ENCODE measurements around the gene TMEM145.
"Not testable (repeated sequence)": the region's sequence is repeated elsewhere in the genome, so short reads cannot be mapped to it uniquely, and the experiment has no call there.

TMEM145 gene

GRCh38 chr19:42334697-42335373 lies 21.7 kb downstream of the TMEM145 start:
- no peak for DNase-seq (ENCODE audit: low read depth, low spot score)

GRCh38 chr19:42335374-42335936 lies 22.3 kb downstream of the TMEM145 start:
- DNase-seq (ENCODE audit: low read depth, low spot score): no peak

DNA sequence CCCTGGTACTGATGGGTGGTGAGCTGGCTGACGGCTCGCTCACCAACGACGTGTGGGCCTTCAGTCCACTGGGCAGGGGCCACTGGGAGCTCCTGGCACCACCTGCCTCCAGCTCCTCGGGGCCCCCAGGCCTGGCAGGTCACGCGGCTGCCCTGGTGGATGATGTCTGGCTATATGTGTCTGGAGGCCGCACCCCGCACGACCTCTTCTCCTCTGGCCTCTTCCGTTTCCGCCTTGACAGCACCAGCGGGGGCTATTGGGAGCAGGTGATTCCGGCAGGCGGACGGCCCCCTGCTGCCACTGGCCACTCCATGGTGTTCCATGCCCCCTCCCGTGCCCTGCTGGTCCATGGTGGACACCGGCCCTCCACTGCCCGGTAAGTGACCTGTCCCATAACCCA lies 22.9 kb downstream of the TMEM145 start:
- no peak for DNase-seq (ENCODE audit: low read depth, low spot score)

DNA sequence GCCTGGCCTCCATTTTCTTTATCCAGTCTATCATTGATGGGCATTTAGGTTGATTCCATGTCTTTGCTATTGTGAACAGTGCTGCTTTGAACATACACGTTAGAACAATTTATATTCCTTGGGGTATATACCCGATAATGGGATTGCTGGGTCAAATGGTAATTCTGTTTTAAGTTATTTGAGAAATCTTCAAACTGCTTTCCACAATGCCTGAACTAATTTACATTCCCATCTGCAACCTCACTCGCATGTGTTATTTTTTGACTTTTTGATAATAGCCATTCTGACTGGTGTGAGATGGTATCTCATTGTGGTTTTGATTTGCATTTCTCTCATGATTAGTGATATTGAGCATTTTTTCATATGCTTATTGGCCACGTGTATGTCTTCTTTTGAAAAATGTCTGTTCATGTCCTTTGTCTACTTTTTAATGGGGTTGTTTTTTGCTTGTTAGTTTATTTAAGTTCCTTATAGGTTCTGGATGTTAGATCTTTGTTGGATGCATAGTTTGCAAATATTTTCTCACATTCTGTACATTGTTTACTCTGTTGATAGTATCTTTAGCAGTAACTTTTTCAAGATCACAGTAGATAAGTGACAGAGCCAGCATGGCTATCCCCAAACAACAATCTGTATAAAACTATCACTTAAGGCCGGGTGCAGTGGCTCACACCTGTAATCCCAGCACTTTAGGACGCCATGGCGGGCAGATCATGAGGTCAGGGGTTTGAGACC lies 26.2 kb downstream of the TMEM145 start:
- not testable (repeated sequence) for DNase-seq (ENCODE audit: low read depth, low spot score)

DNA sequence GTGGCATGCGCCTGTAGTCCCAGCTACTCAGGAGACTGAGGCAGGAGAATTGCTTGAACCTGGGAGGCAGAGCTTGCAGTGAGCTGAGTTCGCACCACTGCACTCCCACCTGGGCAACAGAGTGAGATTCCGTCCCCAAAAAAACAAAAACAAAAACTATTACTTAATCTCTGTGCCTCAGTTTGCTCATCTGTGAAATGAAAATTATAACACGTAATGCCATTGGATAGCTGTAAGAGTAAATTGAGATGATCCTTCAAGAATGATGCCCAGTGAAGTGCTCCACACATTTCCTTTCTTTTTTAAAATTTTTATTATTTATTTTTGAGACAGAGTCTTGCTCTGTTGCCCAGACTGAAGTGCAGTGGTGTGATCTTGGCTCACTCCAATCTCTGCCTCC lies 26.8 kb downstream of the TMEM145 start:
- not testable (repeated sequence) for DNase-seq (ENCODE audit: low read depth, low spot score)

DNA sequence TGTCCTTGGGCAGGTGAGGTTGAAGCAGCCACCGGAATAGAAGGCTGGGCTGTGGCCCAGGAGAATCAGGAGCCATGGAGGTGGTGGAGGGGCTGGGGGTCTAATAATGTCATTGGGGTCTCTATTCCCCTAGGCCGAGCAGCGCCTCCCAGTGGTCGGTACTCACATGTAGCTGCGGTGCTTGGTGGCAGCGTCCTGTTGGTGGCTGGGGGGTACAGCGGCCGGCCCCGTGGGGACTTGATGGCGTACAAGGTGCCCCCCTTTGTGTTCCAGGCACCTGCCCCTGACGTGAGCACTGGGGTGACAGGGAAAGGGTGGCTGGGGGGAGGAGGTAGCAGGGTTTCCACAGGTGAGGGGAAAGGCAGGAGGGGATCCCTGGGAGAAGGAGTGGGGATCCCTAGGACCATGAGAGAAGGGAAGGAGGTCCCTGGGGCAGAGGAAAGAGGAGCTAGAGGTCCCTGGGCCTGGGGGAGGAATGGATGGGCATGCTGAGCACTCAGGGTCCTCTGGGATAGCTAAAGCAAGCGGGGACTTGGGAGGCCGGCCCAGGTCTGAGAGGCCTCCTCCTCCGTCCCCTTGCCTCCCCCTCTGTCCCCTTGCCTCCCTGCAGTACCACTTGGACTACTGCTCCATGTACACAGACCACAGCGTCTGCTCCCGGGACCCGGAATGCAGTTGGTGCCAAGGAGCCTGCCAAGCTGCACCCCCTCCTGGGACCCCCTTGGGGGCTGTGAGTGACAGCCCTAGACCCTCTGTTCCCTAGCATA lies 30.4 kb downstream of the TMEM145 start:
- DNase-seq (ENCODE audit: low read depth, low spot score): no peak

DNA sequence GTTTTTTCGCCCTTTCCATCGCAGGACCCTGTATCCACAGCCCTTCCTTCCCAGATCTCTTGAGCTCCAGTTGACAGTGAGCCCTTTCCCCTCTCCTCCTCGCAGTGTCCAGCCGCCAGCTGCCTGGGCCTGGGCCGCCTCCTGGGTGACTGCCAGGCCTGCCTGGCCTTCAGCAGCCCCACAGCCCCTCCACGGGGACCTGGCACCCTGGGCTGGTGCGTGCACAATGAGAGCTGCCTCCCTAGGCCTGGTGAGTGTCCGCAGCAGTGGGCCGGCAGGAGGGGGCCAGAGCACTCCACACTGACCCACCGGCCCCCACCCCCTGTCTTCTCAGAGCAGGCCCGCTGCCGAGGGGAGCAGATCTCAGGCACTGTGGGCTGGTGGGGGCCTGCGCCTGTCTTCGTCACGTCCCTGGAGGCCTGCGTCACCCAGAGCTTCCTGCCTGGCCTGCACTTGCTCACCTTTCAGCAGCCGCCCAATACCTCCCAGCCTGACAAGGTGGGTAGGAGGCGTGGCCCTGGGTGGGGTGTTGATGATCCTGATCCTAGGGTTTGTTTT lies 31.3 kb downstream of the TMEM145 start:
- DNase-seq (ENCODE audit: low read depth, low spot score): no peak

GRCh38 chr19:42345191-42345812 lies 32.2 kb downstream of the TMEM145 start:
- no peak for DNase-seq (ENCODE audit: low read depth, low spot score)

DNA sequence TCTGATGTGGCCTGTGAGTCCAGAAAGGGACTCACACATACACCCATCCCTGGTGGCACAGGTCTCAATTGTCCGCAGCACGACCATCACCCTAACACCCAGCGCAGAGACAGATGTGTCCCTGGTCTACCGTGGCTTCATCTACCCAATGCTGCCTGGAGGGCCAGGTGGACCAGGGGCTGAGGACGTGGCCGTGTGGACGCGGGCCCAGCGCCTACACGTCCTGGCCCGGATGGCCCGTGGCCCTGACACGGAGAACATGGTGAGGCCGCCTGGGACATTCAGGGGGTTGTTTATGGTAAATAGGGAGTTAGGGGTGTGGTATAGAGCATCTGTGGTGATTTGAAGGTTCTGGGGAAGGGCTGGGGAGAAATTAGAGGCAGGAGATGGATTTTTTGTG lies 35.1 kb downstream of the TMEM145 start:
- no peak for DNase-seq (ENCODE audit: low read depth, low spot score)

DNA sequence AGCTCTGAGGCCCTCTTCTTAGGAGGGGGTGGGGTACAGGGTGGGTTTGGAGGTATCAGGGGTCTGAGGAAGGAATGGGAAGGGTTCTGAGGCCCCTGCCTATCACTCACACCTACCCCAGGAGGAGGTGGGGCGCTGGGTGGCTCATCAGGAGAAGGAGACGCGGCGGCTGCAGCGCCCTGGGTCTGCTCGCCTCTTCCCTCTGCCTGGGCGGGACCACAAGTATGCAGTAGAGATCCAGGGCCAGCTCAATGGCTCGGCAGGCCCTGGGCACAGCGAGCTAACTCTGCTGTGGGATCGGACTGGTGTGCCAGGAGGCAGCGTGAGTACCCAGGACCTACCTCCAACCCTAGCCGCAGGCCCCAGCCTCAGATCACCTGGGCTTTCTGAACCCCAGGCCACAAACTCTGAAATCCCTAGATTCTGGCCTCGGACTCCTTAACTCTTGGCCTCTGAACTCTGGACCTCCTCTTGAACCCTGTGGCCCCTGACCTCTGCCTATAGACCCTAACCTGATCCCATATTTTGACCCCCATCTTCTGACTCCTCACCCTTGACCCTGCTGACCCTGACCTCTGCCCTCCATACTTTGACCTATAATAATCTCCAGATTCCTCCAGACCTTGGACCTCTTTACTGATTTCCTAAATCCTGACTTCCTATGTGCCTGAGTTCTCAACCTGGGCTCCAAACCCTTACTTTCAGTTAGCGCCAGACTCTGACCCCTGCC lies 36.4 kb downstream of the TMEM145 start:
- no peak for DNase-seq (ENCODE audit: low read depth, low spot score)

- DNase-seq (ENCODE audit: low read depth, low spot score): no peak
Measured at GRCh38 chr19:42350417-42350816, 37.3 kb downstream of the TMEM145 start.

DNA sequence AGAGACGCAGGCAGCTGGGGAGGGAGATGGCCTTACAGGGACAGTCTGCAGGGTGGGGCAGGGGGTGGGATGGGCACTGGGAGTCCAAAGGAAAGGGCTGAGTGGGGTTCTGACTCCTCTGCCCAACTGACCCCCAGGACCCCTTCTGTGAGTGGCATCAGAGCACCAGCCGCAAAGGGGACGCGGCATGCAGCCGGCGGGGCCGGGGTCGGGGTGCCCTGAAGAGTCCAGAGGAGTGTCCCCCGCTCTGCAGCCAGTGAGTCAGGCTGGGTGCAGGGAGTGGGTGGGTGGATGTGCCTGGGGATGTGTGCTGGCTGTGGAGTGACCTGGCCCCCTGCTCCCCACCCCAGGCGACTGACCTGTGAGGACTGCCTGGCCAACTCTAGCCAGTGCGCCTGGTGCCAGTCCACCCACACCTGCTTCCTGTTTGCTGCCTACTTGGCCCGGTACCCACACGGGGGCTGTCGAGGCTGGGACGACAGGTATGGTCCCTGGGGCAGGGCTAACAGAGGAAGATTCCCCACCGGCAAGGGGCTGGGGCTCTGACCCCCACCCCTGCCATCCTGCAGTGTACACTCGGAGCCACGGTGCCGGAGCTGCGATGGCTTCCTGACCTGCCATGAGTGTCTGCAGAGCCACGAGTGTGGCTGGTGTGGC lies 38.1 kb downstream of the TMEM145 start:
- DNase-seq (ENCODE audit: low read depth, low spot score): no peak

DNA sequence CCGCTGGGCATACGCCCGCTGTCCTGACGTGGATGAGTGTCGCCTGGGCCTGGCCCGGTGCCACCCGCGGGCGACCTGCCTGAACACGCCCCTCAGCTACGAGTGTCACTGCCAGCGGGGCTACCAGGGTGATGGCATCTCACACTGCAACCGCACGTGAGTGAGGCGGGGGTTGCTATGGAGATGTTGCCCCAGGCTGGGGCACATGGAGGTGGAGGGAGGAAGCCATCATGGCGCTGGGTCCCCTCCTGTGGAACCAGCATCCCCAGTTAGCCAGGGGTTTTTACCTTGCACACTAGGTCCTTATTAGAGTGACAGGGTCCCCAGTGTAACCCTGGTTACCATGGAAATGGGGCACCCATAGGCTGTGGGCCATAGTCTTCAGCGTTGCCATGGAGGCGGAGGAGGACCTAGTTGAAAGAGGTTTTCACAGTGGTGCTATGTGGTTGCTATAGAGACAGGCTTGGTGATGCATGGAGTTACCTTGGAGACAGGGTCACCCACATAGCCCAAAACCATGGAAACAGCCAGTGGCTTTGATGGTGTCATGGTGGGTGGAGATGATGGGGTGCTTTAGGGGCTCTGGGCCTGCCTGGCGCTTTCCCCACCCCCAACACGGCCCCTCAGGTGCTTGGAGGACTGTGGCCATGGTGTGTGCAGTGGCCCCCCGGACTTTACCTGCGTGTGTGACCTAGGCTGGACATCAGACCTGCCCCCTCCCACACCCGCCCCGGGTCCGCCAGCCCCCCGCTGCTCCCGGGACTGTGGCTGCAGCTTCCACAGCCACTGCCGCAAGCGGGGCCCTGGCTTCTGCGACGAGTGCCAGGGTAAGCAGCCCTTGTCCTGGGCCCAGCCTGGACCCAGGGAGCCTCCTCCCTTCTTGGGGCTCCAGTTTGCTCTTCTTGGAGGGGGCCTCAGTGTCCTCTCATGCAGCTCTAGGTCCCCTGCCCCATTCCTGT lies 39.5 kb downstream of the TMEM145 start:
- no peak for DNase-seq (ENCODE audit: low read depth, low spot score)

GRCh38 chr19:42353341-42354015 lies 40.4 kb downstream of the TMEM145 start:
- no peak for DNase-seq (ENCODE audit: low read depth, low spot score)

DNA sequence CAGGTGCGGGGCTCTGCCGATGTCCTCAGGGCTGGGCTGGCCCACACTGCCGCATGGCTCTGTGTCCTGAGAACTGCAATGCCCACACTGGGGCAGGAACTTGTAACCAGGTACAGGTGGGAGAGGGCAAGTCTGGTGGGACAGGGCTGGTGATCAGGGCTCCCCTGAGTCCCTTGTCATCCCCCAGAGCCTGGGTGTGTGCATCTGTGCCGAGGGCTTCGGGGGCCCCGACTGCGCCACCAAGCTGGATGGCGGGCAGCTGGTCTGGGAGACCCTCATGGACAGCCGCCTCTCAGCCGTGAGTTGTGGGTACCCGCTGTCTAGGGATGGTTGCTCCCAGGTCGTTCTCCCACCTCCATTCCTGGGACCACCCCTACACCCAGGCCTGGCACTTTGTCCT lies 42.8 kb downstream of the TMEM145 start:
- no peak for DNase-seq (ENCODE audit: low read depth, low spot score)

DNA sequence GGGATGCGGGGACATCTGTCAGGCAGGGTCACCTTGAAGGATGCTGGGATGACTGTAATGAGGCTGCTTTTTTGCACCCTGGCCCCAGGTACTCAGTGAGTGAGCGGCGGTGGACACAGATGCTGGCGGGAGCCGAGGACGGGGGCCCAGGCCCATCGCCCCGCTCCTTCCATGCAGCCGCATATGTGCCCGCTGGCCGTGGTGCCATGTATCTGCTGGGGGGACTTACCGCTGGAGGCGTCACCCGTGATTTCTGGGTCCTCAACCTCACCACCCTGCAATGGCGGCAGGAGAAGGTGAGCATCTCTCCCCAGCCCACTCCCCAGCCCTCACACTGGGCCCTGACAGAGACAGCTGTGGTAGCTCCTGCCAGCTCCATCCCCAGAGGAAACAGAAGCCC lies 43.6 kb downstream of the TMEM145 start:
- DNase-seq (ENCODE audit: low read depth, low spot score): no peak

DNA sequence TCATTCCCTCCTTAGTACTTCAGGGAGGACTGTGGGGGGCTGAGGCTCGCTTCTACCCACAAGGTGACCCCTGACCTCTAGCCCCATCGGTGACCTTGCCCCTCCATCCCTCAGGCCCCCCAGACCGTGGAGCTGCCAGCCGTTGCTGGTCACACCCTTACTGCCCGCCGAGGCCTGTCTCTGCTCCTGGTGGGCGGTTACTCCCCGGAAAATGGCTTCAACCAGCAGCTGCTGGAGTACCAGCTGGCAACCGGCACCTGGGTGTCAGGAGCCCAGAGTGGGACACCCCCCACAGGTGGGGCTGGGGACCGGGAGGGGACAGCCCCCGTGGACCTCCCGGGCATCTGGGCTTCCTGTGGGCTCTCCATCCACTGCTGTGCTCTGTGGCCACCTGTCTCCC lies 44.2 kb downstream of the TMEM145 start:
- DNase-seq (ENCODE audit: low read depth, low spot score): no peak

GRCh38 chr19:42360787-42361544 lies 47.9 kb downstream of the TMEM145 start:
- peak; percentile 47 for DNase-seq (ENCODE audit: low read depth, low spot score)

All from iPS DF 19.7 (cell line).